ENCODE data around the gene SLC2A5.

The SLC2A5 gene

GRCh38 chr1:9061252-9061960 lies 8.0 kb downstream of the SLC2A5 start:
- DNase-seq (ENCODE audit: low spot score), result no peak

GRCh38 chr1:9059891-9060744 lies 9.3 kb downstream of the SLC2A5 start:
- no peak for DNase-seq (ENCODE audit: low spot score)

- DNase-seq (ENCODE audit: low spot score), result no peak
These were observed 11.0 kb downstream of the SLC2A5 start for GRCh38 chr1:9058465-9058864.

GRCh38 chr1:9057851-9058250 lies 11.6 kb downstream of the SLC2A5 start:
- no peak for DNase-seq (ENCODE audit: low spot score)

- DNase-seq (ENCODE audit: low spot score), result no peak
These were observed 17.0 kb downstream of the SLC2A5 start for GRCh38 chr1:9052272-9053049.

GRCh38 chr1:9051379-9051778 lies 18.1 kb downstream of the SLC2A5 start:
- no peak for DNase-seq (ENCODE audit: low spot score)

- DNase-seq (ENCODE audit: low spot score), result no peak
These were observed 18.6 kb downstream of the SLC2A5 start for GRCh38 chr1:9050803-9051202.

- no peak for DNase-seq (ENCODE audit: low spot score)
These were observed 20.9 kb downstream of the SLC2A5 start for GRCh38 chr1:9048551-9048950.

GRCh38 chr1:9047019-9047418 lies 22.4 kb downstream of the SLC2A5 start:
- DNase-seq (ENCODE audit: low spot score), result no peak

GRCh38 chr1:9045861-9046510 lies 23.4 kb downstream of the SLC2A5 start:
- DNase-seq (ENCODE audit: low spot score), result no peak

GRCh38 chr1:9044236-9044635 lies 25.2 kb downstream of the SLC2A5 start:
- DNase-seq (ENCODE audit: low spot score), result no peak

GRCh38 chr1:9042272-9042671 lies 27.2 kb downstream of the SLC2A5 start:
- no peak for DNase-seq (ENCODE audit: low spot score)

- no peak for DNase-seq (ENCODE audit: low spot score)
These were observed 28.2 kb downstream of the SLC2A5 start for GRCh38 chr1:9041116-9041779.

- DNase-seq (ENCODE audit: low spot score), result no peak
These were observed 28.8 kb downstream of the SLC2A5 start for GRCh38 chr1:9040659-9041030.

- DNase-seq (ENCODE audit: low spot score), result no peak
These were observed 29.4 kb downstream of the SLC2A5 start for GRCh38 chr1:9039761-9040658.

- no peak for DNase-seq (ENCODE audit: low spot score)
These were observed 30.3 kb downstream of the SLC2A5 start for GRCh38 chr1:9038881-9039760.

GRCh38 chr1:9038338-9038650 lies 31.1 kb downstream of the SLC2A5 start:
- DNase-seq (ENCODE audit: low spot score), result no peak

- DNase-seq (ENCODE audit: low spot score), result no peak
These were observed 31.7 kb downstream of the SLC2A5 start for GRCh38 chr1:9037476-9038337.

GRCh38 chr1:9035226-9035625 lies 34.2 kb downstream of the SLC2A5 start:
- DNase-seq (ENCODE audit: low spot score), result no peak
